GM19452 (cell line): ENCODE data around the gene MACROD2.

Experiments used
- ATAC-seq: cut with Tn5 transposase; IDR thresholded peaks from one replicate; pipeline ENCODE4 v1.9.1; 2021; ENCODE audit not compliant: unreplicated experiment

Gene MACROD2

DNA sequence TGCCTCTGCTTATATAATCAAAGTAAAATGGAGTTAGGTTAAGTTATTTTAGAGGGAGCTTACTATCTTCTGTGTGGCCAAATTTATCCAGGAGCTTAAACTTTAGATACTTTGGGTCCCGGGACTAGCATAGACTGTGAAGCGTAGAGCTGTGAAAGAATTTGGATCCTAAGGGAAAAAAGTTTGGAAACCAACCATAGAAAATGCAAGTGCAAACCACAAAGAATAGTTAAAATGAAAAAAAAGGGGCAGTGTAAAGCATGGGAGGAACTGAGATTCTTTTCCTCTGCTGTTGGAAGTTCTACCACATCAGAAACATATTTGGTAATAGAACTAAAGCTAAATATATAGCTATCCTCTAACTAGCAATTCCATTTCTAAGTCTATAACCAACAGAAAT, 574.3 kb downstream of the MACROD2 start:
- no peak for ATAC-seq

DNA sequence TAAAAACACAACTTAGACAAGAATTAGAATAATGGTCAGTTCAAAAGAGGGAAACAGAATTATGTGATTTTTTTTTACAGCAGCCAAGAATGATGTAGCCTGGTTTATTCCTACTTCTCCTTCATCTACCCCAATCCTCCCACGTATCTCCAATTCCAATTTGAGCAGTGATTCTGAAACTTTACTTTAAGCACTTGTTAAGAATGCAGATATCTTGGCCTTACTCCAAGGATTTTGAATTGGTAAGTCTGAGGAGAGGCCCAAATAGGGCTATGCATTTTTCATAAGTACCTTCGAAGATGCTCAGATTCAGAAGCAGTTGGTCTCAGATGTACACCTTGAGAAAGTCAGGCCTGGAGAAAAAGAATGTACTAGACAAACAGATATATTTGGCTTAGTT, 575.5 kb downstream of the MACROD2 start:
- no peak for ATAC-seq

DNA sequence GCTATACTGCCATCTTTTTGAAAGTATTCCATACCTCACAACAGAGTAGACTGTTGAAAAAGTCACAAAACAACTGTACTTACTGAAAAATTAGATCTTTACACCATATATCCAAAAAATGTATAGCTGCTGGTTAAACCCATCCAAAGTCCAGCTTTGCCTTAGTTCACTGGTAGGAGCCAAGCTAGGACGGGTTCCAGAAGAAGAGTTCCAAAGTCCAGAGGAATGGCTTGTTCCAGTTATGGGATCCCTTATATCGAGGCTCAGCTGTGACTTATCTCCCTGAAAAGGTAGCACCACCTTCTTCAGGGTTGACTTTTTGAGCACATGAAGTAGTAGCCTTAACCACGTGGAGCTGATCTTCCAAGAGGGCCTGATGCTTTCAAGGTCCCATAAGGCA, 578.4 kb downstream of the MACROD2 start:
- ATAC-seq, result no peak

DNA sequence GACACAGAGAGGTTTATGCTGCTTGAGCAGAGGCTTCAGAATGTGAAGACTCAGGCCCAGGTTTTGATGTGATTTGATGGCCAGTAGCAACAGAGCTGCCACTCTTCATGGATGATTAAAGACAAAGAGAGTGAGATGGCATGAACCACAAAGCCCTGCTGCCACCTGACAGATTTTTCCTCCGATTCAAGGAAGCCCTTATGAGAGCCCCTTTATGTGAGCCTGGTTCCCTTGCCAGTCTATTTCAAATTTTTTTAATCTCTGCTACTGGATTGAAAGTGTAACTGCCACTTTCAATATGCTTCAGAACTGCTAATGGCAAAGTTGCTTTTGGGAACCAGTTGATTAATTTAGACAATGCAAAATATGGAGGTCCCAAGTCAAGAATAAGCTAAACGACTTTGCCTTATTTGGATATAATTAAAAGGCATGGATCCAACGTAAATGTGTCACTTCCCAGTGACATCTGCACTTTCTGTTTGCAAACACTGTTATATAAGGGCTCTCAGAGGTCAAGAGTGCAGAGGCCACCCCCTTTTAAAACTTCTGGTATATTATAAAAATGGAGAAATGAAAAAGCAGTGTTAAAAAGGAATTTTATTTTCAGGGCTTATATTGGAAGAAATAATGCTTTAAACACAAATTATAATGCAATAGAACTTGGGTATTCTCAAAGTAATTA, 581.0 kb downstream of the MACROD2 start:
- no peak for ATAC-seq

DNA sequence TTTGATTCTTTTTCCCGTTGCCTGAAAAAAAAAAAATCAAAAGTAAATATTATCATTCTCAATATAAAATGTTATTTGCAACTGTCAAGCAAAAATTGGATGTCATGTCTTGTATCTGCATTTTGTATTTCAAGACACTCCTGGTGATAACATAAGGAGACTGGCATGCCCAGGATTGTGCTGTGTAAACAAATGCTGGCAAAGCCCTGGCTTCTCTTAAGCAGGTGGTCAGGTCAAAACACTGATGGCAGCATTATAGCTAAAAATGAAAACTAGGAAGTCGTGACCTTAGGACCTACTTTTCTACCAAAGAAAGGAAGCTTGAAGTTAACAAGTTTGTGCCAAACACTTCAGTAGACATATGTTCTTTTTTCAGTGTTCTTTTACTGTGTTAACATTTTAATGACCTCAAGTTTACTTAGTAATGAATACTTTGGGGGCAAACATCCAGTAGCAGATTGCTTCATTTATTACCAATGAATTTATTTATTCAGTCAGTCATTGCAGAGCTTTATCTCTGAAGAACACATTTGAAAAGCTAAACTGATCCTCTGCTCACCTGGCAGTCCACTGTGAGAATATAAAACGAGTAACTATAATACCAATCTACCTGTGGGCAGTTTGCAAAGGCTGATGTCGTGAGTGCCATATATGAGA, 585.2 kb downstream of the MACROD2 start:
- no peak for ATAC-seq

DNA sequence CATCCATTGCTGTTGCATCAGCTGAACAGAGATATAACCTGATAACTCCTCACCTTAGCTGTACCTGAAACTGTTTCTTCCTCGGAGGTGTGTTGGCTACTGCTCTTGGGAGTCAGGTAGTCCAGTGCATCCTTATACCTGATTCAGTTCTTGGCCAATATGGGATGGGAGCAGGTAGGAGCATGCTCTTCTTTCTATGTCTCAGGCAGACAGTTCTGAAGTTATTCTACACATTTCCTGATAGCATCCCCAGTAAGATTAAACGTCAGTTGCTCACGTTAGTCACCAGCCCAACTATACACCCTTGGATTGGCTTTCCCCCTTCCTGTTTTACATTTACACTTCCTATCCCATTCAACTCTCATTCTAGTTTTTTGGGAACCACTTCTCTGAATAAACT, 586.4 kb downstream of the MACROD2 start:
- no peak for ATAC-seq

DNA sequence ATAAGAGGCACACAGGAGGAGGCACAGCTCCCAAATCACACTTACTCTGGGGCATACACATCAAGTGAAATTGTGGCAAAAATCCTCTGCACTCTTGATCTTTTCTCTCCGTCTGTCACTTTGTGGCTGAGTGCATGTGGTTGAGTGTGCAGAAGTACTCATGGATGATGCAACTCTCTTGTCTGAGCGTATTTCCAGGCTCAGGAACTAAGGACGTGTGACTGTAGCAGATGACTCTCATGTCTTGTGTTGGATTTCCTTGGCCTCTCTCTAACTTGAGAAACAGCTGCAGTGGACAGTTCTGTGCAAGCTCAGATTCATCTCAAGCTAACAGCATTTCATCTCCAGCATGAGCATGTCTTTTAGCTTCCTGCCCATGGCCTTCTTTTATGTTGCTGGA, 587.5 kb downstream of the MACROD2 start:
- no peak for ATAC-seq

DNA sequence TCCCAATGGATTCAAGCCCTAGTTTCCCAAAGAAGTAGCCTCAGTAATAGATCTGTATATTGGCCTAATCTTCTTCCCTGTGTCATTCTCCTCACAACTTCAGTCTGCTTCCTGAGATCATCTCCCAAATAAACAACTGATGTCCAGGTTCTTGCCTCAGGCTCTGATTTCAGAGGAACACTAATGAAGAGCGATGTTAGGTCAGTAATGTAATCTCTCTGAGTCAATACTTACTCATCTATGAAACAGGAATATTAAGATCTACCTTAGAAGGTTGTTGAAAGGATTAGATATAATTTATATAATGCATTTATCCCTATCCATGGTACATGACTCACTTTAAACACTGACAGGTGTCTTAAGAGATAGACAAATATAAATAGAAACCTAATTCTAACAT, 588.1 kb downstream of the MACROD2 start:
- no peak for ATAC-seq

DNA sequence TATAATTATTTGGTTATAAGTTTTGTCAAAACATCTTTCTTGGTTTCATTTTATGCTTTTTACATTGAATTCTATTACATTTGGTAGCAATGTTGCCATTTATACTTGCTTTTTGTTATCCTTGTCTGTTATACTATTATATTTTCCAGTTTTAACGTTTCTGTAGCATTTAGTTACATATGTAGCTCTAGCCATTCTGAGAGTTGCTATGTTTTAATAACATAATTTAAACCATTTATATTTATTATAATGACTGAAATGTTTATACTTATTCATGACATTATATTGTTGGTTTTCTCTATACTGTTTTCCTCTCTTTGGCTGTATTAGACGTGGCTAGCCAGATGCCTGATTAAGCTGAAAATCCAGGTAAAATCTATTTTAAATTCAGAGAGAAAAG, 594.1 kb downstream of the MACROD2 start:
- ATAC-seq, result no peak

DNA sequence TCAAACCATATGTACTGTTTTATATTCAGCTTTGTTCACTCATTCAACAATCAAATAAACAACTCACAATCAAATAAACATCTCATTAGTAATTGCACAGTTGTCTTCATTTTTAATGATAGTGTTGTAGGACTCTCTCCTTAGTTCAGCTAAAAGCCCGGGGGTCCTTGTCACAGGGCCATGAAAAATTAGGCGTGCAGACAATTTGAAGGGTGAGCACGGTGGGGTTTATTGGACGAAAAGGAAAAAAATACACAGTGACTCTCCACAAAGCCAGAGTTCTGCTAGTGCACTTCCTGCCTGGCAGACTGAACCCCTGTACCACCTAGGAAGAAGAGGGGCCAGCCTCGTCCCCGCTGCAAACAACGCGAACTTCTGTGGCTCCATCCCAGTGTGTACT, 599.7 kb downstream of the MACROD2 start:
- no peak for ATAC-seq

DNA sequence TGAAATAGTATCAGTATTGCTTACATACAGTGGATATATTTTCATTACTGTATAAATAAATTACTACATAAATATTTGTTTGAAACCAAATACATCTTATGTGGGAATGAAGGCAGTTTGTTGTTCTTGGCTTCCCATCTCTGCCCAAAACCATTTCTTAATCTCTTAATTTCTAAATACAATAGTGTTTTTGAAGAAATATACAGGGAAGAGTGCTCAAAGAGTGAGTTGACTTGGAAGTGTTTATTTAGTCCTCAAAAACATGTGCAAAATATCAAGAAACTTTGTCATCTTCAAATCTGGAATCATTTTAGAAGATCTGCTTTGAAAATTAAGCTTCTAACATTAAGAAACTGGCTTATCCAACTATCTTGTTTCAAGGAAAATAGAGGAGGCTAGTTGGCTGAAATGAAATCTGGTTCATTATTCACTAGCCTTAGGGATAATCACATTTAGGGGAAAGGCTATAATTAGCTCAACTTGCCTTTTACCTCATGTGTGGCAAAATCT, 601.9 kb downstream of the MACROD2 start:
- no peak for ATAC-seq

DNA sequence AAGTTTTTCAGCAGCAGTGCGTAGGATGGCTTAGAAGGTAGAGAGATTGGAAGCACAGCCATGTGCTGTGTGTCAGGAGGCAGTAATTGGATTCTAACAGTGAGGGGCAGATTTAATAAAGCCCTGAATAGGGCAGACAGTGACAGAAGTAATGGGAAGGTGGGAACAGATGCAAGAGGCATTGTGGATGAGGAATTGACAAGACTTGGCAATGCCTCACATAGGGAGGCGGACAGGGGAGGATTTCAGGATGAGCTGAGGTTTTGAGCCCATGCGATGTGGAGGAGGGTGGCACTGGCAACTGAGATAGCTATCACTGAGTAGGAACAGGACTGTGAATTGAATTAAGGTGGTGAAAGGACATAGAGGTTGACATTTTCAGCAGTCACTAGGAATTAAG, 604.3 kb downstream of the MACROD2 start:
- no peak for ATAC-seq

DNA sequence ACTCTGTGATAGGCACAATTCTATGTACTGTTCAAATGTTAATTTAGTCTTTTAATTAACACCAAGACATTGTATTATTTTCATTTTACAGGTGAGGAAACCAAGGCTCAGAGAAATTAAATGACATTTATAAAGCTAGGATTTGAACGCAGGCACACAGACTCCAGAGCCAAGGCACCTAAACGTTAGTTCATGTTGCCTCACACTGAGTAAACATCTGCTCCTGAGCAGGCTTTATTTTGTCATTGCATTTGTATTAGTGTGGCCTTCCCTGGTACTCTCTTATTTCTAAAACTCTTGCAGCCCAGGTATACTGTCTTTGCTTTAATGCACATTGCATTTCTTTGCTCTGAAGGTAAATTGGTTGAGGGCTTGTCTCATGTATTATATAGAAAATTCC, 605.2 kb downstream of the MACROD2 start:
- no peak for ATAC-seq

DNA sequence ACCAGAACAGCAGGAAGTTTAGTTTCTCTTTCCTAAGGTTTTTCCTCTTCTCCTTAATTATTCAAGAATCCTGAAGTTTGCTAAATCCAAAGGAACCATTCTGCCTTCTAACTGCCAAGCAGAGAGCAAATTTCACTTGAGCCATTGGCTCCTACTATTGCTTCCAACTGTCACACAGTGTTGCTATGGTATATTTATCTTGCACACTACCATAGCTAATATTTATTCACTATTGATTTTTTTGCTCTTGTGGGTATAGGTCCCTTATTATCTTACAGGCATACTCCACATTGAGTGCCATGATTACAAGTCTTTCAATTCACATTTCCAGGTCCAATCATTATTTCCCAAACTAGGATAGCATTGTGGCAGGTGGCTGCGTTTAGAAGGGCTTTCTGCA, 608.8 kb downstream of the MACROD2 start:
- ATAC-seq, result no peak

DNA sequence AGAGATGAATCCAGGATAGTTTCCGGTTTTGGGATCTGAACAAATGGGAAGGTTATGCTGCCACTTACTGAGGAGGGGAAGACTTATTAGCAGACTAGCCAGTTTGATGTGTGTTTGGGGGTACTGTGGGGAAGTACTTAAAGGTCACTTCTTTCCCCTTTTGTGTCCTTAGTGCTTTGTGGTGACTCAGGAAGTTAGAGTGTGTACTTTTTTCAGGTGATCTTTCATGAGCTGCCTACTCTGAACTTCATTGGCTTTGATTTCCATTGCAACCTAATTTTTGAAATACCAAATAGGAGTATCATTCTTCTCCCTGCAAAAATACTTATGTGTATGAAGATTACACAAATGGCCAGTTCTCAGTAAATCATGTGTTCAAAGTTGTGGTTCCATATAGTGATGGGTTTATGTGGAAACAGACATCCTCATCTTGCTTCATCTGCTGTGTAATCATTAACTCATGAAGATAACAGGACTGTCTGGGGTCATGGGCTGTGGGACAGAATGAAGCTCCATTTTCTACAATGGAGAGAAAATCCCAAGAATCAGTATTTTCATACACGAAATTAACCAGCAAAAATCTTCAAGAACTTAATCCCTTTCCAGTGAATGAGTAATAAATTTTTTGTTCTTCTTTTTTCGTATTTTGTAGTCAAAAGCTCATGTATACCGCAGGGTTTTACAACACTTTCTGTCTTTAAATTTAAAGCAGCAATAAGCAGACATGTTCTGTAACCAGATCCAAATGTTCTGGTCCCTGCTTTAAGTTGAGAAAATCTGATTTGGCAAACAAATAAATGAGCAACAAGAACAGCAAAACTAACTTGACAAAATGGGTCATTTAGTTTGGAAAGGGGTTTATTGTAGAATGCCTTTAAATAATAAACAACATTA, 614.3 kb downstream of the MACROD2 start:
- ATAC-seq, result no peak

DNA sequence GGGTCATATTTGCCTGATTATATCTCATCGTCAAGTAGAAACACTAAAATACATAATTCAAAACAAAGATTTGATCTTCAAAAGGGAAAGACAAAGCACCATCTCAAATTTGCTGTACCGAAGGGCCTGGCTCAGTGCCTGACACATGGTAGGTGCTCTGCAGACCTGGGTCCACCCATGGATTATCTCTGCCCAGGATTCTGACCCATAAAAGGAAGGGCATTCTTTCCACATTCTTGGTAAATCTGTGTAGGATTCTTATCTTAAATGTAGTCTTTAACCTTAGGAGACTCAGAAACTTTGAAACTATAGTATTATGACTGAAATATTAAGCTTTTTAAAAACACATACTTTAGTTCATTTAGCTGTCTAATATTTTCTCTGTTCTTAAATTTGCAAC, 616.2 kb downstream of the MACROD2 start:
- ATAC-seq, result no peak

DNA sequence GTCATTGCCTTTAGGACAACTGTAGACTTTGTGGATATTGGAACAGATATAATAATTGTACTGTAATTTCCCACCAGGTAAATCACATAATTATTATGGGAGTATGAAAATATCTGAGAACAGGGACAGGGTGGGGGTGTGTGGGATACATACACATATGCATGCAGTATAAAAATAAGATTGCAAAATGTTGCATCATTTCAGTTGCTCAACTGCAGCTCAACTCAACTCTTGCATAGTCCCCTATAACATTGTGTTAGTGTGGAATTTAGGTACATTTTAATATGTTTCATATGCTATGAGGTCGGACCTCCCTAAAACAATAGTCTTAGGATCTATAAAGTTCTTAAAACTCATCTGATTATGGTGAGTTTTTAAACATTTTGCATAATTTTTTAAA, 617.1 kb downstream of the MACROD2 start:
- ATAC-seq, result no peak

DNA sequence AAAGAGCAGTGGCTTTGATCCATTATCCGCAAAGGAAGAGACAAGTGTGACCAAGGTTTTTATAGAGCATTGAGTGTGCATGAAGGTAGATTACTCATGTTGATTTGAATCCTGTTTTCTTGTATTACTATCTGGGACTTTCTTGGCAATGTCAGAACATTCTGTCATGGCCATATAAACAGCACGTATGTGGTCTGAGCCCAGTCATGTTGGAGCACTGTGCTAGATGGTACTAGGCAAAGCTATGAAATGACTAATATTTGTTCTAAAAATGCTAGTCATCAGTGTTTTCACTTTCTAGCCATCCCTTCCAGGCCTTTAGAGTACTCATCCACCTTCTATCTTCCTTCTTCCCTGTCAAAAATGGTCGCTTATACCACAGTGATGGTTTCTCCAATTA, 620.7 kb downstream of the MACROD2 start:
- no peak for ATAC-seq

DNA sequence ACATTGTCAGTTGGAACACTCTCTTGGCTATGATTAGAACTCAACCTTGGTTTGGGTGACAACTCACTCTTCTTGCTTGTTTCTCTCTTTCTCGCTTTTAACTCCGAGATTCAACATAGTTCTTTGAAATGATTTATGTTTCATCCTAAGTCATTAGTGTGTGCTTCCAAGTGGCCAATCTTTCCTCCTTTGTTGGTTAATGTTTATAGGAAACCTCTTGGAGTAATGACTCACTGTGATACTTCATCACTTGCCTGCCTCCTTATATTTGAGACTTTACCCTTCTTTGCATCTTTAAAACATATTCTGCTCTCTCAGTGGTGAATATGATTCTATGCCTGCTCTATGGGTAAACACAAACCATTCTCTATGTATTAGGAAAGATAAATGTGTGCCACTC, 621.8 kb downstream of the MACROD2 start:
- no peak for ATAC-seq

DNA sequence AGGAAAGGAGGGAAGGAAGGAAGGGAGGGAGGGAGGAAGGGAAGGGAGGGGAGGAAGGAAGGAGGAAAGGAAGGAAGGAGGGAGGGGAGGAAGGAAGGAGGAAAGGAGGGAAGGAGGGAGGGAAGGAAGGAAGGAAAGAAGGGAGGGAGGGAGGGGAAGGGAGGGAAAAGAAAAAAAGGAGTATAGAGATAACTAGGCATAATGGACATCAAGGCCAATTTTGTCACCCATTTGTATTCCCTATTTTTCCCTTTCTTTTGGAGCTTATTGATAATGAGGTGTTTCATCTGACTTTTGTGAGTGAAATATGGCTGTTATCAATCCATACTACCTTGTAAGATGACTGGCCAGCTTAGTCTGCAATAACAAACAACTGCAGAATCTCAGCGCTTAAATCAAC, 624.1 kb downstream of the MACROD2 start:
- no peak for ATAC-seq

DNA sequence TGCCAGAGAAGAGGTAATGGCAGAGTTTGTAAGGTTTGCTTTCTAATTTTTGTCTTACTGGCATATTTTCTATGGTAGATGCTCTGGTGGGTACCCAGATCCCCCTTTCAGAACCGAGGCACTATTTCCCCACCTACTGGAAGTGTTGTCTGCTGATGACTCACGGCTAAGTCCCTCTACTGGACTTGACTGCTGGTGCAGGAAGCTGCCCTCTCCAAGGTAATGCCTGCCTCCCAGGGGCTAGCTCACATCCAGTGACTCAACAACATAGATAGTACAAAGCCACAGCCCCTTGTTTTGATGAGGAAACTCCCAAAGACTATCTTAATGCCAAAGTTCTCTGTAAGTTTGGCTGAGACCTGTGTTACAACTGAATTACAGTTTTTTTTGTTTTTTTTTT, 627.5 kb downstream of the MACROD2 start:
- no peak for ATAC-seq

DNA sequence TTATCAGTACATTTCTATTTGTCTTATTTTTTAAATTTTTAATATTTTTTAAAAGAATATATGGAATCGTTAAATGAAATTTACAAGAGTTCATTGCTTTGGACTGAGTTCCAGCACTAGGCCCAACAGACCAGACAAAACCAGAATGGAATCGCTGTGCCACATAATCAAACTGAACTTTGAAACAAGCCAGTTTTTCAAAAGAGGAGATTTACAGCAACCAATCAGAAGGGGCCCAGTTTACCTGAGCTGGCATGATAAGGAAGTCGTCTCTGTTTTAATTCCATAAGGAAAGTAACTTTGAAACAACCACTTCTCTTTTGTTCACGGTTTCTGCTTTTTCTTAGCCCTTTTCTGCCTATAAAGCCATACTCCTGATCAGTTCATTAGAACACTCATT, 635.7 kb downstream of the MACROD2 start:
- no peak for ATAC-seq
